ENCODE data around the gene C9orf50.
"Not testable (repeated sequence)": the region's sequence is repeated elsewhere in the genome, so short reads cannot be mapped to it uniquely, and the experiment has no call there.

Gene C9orf50

DNA sequence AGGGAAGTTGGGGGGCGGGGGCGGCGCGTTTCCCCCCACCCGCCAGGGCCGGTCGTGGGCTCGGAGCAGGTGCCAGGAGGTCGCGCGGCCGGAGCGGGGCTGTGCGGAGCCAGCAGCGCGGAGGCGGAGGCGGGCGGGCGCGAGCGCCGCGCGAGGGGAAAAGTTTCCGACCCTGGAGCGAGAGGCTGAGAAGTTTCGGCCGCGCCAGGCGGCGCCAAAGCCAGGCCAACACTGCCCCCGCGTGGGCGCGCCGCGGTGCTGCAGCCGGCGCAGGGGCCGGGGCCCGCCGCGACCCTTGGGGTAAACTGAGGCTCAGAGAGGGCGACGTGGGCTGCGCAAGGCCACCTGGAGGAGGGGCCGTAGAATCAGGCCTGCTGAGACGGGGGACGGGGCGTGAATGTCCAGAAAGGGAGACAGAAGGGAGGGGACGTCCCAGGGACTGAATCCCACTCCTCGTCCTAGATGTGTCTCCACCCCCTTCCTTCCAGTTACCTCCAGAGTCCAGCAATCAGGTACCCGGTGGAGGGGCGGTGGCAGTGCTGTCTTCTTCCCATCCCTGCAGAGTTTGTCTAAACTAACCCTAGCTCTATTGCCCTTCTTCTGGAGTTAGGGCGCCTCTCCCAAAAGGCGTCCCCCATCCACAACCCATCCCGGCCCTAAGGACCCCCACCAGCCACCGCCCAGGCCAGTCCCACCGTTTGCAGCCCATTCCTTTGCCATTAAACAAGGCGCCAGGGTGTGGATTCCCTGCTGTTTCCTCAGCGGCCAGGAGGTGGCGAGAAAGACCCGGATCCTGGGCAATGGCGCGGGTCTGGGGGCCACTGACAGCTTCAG is 10.2 kb downstream of the C9orf50 start:
- no peak for DNase-seq (ENCODE audit: low read depth, low spot score)

DNA sequence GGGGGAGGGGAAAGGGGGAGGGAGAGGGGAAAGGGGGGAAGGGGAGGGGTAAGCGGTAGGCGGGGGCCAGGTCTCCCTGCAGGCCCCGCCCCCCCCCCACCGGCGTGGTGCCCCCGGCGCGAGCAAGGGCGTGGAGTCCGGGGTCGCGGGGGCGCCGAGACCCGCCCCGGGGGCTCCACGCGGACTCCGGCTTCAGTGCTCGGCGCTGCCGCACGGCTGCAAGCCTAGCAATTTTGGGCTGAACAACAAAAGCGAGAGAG is 10.8 kb downstream of the C9orf50 start:
- no peak for DNase-seq (ENCODE audit: low read depth, low spot score)

DNA sequence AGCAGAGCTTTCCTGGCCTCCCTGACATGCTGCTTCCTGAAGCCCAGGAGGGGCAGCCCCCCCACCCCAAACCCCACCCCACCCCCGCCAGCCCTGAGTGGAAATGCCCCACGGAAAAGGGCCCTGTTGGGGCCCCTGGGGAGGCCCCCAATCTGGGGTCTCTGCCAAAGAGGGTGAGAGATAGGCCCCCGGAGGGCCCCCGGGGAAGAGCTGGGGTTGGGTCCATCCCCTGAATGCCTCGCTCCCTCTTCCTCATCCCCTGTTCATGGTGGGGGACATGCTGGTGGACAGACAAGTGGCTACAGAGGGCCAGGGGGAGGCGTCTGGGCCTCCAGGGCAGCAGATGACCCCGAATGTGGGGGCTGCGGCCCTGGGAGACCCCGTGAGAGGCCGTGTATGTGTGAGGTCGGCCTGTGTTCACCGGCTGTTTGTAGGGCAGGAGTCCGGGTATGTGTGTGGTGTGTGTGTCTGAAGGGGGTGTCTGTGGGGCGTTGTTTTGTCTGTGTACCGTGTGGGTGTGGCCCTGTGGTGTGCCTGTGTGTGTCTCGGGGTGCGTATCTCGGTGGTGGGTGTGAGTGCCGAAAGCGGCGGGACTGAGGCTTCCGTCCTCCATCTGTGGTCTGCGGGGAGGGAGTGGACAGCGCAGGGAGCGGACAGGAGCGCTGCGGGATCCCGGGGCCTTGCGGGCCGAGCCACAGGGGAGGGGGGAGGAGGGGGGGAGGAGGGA is 11.3 kb downstream of the C9orf50 start:
- no peak for DNase-seq (ENCODE audit: low read depth, low spot score)

DNA sequence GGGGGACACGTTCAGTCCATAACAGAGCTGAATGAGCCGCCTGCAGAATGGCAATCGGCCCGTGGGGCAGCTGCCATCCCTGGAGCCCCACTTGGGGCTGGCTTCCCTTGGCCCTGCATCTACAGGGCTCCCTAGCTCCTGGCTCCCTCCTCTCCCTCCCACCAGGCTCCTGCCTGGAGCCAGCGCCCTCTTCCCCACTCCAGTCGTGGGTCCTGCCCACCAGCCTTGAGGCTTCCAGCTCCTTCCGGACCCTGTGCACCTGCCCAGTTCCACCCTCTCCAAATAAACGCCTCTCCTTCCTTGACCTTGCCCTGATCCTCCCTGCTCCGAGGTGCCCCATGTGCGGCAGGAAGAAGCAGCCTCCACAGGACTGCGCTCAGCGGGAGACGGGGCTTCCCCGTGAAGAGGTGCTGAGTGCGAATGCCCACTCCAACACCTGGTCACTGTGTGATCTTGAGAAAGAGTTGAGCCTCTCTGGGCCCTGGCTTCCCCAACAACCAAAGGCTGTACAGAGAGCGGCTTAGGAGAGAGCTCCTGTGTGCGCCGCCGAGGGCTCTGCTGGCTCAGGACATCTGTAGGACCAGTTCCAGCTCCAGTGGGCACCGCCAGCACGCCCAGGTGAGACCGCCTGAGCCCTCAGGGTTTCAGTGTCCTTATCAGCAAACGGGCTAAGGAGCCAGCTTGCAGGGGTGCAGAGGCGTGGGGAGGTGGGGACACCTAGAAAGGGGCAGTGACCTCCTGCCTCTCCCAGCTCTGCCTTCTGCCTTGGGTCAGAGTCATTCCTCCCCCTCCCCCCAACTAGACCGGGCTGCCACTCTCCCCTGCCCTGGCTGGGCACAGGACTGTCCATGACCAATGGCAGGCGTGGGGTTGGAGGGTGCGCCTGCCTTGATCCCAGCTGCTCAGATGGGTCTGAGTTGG is 12.1 kb downstream of the C9orf50 start:
- DNase-seq (ENCODE audit: low read depth, low spot score): no peak

DNA sequence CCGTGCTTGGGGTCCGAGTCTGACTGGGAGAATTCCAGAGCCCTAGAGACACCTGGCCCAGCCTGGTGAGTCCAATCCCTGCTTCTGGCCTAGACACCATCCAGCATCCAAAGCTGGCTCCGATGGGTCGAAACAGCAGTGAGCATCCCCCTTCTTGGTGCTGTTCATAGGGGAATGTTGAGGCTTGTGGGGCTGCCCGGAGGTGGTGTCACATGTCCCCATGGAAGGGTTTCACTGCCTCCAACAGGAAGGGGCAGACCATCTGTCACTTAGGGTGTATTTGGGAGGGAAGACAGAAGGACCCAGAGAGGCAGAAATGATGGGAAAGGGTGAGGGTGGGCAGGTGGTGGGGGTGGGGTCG is 13.9 kb downstream of the C9orf50 start:
- DNase-seq (ENCODE audit: low read depth, low spot score): no peak

DNA sequence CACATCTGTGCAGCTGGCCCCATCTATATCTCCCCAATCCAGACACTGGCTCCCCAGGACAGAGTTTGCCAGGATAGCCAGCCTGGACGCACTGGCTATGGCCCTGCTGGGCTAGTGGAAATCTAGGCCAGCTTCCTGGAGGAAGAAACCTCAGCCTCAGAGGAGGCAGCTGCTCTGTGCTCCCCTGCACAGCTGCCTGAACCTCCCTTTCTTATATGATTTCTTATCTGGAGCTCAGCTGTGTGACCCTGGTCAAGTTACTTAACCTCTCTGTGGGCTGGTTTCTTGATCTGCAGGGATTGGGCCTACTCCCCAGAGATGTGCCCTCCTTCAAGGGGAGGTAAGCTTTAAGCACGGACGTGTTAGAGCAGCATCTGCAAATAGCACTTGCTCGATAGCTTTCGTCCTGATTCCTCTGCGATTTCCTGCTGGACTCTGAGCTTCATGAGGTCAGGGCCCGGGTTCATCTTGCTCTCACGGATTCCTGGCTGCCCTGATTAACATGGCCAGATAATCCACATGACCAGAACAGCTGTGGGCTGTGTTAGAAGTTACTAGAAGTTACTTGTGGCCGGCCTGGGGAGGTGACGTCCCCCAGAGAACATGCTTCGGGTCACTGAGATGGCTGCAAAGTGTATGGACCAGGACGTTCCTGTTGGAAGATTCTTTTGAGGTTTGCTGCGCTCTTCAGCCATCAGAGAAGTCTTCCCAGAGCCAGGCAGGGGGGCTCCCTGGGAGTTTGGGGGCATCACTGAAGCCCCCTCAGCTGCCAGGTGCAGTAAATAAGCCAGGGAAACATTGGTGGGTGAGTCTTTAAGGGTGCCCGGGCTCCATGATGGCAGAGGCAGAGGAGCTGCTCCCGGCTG is 14.5 kb downstream of the C9orf50 start:
- DNase-seq (ENCODE audit: low read depth, low spot score): no peak

DNA sequence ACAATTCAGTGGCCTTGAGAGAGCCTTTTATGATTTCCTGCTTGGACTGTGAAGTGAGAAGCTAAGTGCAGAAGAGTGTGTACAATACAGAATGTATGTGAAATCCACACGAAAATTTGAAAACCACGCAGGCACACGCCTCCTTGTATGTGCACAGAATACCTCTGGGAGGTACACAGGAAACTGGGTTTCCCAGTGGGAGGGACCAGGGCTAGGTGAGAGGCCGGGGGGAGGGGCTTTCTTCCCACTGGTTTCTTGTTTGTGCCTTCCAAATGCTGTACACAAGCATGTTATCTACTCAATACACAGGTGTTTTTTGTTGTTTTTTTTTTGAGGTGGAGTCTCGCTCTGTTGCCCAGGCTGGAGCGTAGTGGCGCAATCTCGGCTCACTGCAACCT is 16.1 kb downstream of the C9orf50 start:
- no peak for DNase-seq (ENCODE audit: low read depth, low spot score)

DNA sequence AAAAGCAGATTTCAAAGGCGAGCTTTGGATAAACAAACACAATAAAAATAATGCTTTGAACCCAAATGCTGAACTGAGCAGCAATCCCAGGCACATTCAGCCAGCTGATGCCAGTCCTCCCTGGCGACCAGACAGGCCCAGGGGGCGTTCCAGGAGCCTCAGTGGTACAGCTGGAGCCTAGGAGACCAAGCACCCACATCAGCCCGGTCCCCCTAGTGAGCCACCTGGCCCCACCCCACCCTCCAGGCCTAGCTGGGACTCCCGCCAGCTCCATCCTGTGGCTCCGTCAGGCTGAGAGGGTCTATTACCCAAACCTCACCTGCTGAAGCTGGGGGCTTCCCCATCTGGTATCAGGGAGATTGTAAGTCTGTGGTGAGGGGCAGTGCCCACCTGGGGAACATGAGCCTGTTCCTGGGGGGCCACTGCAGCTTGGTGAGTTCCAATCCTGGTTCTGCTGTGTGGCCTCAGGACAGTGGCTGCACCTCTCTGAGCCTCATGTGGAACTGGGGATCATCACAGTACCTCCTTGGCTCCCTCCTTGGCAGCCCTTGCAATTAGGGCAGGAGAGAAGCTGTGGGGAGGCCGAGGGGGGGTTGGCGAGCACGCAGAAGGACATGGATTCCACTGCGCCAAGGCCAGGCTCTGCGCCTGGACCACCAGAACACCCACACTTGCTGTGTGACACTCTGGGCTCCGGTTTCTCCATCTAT is 16.7 kb downstream of the C9orf50 start:
- no peak for DNase-seq (ENCODE audit: low read depth, low spot score)

DNA sequence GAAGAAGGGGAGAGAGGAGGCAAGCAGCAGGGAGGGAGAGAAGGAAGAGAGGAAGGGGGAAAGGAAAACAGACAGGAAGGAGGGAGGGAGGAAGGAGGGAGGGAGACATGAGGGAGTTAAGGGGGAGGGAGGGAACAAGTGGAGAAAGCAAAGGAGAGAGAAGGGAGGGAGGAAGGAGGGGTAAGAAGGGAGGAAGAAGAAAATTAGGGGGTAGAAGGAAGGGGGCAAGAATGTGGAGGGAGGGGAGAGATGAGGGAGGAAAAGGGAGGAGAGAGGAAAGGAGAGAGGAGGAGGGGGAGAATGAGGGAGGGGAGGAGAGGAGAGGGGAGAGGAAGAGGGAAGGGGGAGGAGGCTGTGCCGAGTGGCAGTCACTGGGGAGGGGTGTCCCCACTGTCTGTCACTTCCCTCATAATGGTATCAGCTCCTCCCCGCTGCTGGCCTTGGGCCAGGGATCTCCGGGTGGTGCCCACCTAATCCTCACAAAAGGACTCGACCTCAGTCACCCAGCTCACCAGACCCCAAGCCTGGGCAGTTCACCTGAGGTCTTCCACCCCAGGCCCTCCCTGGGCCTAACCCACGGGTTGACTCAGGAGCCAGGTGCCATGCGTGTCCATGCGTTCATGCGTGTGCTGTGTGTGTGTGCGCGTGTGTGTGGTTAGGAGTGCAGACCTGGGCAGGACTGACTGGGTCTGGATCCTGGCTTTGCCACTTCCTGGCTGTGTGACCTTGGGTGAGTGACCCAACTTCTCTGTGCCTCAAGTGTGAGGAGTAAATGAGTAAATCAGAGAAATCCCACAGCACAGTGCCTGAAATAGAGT is 18.1 kb downstream of the C9orf50 start:
- no peak for DNase-seq (ENCODE audit: low read depth, low spot score)

DNA sequence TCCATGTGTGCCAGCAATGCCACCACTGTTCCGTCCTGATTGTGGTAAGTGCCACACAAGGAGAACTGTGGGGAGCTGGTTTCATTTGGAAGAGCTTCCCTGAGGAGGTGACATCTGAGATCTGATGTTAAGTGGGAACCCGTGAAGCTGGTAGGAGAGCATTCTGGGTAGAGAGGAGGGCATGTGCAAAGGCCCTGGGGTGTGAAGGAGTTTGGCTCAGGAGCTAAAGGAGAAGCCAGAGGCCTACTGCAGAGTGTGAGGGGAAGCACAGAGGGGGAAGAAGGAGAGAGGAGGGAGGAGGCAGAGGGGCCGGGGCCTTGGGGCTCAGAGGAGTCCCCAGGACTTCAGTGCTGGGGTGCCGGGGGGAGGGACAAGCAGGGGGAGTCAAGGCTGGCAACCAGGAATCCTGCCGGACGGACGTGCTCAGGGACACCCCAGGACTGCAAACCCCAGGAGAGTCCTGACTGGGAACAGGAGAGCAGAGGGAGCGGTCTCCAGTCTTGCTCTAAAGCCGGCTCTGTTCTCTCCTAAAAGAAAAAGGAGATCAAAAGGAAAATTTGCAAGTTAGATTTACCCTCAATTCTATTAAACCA is 19.7 kb downstream of the C9orf50 start:
- no peak for DNase-seq (ENCODE audit: low read depth, low spot score)

DNA sequence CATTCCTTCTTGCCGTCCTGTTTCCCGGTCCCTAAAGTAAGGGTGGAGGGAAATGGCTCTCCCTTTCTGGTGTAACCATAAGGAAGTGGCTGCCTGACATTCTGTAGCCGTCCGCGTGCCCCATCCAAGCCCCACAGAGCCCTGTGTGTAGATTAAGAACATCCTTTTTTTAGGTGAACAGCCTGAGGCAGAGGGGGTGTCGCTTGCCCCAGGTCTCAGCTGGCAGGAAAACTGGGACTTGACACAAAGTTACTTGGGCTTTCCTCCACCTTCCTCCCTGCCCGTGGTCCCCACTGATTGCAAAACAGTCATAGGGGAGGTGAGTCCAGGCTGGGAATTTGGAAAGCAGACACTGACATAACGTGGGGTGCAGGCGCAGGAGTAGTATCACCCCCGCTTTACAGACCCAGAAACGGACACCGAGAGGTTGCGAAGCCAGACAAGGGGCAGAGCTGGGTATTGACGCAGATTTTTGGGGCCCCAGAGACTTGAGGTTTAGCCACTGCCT is 22.8 kb downstream of the C9orf50 start:
- no peak for DNase-seq (ENCODE audit: low read depth, low spot score)

DNA sequence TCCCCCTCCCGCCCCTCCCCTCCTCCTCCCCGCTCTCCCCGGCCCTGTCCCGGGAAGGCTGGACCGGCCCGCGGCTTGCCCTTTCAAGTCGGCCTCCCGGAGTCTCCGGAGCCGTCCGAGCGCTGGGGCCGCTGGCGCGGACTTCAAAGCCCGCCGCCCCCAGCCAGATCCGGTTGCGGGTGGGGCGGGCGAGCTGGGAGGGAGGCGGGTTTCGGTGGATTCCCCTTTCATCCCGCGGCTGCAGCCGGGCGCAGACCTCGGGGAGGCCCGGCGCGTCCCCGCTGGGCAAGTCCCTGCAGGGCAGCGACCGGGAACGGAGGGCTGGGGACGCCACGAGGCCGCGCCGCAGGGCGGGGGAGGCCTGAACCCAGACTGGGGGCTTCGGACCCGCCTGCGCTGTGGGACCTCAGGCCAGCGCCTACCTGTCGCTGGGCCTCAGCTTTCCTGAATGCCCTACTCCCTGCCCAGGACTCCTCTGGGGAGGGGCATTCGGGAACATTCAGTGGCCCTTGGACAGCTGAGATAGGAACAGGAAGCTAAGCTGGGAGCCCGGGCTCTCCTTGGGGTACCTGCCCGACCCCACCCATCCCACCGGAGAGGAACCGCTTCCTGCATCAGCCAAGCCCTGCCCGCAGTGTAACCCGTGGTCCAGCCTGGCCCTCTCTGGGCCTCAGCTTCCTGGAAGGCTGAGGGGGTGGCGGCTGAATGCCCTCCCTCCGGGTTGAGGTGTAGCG is 23.4 kb downstream of the C9orf50 start:
- no peak for DNase-seq (ENCODE audit: low read depth, low spot score)

DNA sequence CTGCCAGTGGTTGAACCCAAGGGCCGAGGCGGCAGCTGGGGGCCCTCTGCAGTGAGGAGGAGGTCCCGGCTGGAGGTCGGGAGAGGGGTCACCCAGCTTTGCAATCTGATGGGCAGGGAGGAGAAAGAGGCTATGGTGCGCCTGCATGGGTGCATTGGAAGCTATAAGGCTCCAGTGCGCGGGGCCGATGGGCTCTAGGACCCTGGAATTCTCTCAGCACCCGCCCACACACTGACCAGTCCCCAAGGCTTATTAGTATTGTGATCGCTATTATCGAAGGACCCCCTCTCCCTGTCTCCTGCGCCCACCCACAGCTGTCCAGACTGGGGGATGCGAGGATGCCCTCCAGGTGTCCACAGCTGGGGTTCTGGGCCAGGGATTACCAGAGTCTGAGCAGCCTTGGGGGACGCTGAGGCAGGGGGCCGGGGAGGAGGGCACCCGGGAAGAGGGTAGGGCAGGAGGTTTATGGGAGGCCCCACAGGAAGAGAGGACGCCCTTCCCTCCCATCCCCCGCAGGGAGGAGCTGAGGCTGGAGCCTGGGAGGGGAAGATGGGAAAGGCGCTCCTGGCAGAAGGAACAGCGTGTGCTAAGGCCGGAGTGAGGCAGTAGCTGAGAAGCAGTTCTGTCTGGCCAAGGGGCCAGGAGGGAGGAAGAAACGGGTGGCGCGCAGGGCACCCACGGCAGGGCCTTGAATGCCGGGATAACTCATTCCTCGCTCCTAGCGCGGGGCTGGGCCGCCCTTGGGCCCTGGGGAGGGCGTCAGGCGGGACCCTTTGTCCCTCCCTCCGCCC is 24.2 kb downstream of the C9orf50 start:
- peak; percentile 69 for DNase-seq (ENCODE audit: low read depth, low spot score)

DNA sequence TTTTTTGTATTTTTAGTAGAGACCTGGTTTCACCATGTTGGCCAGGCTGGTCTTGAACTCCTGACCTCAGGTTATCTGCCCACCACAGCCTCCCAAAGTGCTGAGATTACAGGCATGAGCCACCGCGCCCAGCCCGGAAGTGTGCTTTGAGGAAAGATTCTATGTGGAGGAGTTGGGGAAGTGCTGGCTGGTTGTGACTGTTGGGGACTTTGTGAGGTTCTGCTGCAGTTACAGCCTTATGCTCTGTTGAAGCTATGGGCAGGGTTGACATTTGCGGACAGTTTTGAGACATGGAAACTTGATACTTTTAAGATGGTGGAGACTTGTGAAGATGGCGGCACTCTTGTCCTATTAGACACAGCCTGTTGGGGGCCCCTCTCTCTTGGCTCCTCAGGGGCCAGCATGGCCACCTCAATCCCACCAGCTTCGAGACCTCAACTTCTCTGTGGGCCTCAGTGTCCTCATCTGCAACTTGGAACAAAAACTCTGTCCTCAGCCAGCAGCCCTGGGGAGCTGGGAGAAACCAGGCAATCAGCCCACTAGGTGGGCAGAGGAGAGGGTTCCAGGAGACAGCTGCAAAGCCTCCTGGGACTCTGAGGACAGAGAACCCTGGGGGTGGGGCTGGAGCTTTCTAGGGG is 24.9 kb downstream of the C9orf50 start:
- no peak for DNase-seq (ENCODE audit: low read depth, low spot score)

DNA sequence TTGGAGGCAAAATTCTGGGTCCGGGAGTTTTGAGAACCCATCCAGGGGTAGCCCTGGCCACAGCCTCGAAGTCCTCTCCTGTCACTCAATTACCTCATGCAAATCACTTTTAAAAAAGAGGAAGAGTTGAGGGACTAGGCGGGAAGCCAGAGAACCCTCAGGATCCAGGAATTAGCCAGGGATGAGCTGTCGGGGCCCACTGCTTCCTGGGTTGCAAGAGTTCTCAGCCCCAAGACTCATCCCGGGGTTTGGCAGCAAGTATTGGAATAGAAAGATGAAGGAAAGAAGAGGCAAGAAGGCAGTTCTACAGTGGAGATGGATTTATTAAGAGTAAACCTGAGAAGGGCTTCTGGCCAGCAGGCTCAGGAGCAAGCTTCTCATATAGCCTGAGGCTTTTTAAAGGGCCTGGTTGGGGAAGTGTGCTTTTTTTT is 25.6 kb downstream of the C9orf50 start:
- DNase-seq (ENCODE audit: low read depth, low spot score): no peak

DNA sequence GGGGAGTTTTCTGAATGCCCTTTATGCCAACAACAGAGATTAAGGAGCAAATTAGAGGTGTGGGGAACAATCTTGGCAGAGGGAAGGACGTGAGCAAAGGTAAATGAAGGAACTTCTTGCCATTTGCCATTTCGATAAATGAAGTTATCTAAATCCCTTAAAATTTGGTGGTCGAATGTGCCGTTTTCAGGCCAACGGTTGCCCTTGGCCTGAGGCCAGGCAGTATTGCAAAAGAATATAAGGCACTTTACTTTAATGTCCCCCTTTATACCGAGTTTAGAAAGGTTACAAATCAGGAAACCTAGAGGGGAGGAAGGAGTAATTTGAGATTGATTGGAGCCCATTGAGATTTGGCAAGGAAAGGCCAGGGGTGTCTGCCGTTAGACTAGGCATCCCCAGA is 26.3 kb downstream of the C9orf50 start:
- DNase-seq (ENCODE audit: low read depth, low spot score): no peak

DNA sequence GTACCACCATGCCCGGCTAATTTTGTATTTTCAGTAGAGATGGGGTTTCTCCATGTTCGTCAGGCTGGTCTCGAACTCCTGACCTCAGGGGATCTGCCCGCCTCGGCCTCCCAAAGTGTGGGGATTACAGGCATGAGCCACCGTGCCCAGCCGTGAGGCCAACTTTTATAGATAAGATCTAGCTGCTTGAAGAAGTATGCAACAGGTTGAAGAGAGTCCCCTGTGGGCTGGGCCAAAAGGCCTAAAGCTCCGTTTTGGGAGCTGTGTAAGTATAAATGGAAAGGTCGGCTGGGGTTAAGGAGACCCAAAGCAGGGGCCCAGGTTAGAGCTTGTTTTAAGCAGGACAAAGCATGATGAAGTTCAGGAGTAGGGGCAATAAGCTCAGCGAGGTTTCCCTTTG is 28.1 kb downstream of the C9orf50 start:
- not testable (repeated sequence) for DNase-seq (ENCODE audit: low read depth, low spot score)
